HEK293T (cell line): ENCODE results near the gene SFXN4.
"Not testable (repeated sequence)": the region's sequence is repeated elsewhere in the genome, so short reads cannot be mapped to it uniquely, and the experiment has no call there.

ENCODE experiments used
- ELF4 ChIP-seq: fragments of 450-650 bp; IDR thresholded peaks from 2 replicates; pipeline ENCODE4 v1.6.1; 2017; ENCODE audit warnings: antibody characterized with exemption
- FOXK2 ChIP-seq: fragments of 450-650 bp; IDR thresholded peaks from 2 replicates; pipeline ENCODE4 v1.6.1; 2016; ENCODE audit warnings: mild to moderate bottlenecking
- FOXM1 ChIP-seq: fragments of 450-650 bp; IDR thresholded peaks from 2 replicates; pipeline ENCODE4 v1.6.1; 2017; ENCODE audit warnings: mild to moderate bottlenecking, borderline replicate concordance
- HDGF ChIP-seq: fragments of 450-650 bp; IDR thresholded peaks from 2 replicates; pipeline ENCODE4 v1.6.1; 2017; ENCODE audit warnings: antibody characterized with exemption, borderline replicate concordance
- LEF1 ChIP-seq: fragments of 450-650 bp; IDR thresholded peaks from 2 replicates; pipeline ENCODE4 v1.6.1; 2017; ENCODE audit warnings: mild to moderate bottlenecking, borderline replicate concordance
- PKNOX1 ChIP-seq: fragments of 450-650 bp; IDR thresholded peaks from 2 replicates; pipeline ENCODE4 v1.6.1; 2016
- SP1 ChIP-seq: fragments of 450-650 bp; IDR thresholded peaks from 2 replicates; pipeline ENCODE4 v1.6.1; 2017
- SUZ12 ChIP-seq: fragments of 450-650 bp; IDR thresholded peaks from 2 replicates; pipeline ENCODE4 v1.6.1; 2016; ENCODE audit warnings: mild to moderate bottlenecking
- ZNF384 ChIP-seq: fragments of 450-650 bp; IDR thresholded peaks from 2 replicates; pipeline ENCODE4 v1.6.1; 2016

- TF ChIP-seq SUZ12, HDGF, FOXM1, FOXK2, PKNOX1, ZNF384, LEF1, SP1, ELF4: not testable (repeated sequence)
Observed at GRCh38 chr10:119180850-119181400, 15.4 kb upstream of the SFXN4 start.
